GM12872 (cell line): ENCODE results near the gene PSME3IP1.

ENCODE experiments used
- CTCF ChIP-seq: IDR thresholded peaks from 3 replicates; pipeline ENCODE4 v1.5.1; 2011; ENCODE audit warnings: low read depth, mild to moderate bottlenecking, low read length, moderate library complexity; ENCODE audit not compliant: insufficient read depth

PSME3IP1 gene

GRCh38 chr16:57208926-57209325 is 23.1 kb upstream of the PSME3IP1 start:
- no peak for TF ChIP-seq CTCF

GRCh38 chr16:57204675-57205074 is 18.8 kb upstream of the PSME3IP1 start:
- peak; percentile 27; the same call in 1 of the 3 replicates for TF ChIP-seq CTCF

GRCh38 chr16:57203451-57203850 is 17.6 kb upstream of the PSME3IP1 start:
- no peak for TF ChIP-seq CTCF

GRCh38 chr16:57202095-57202886 is 16.5 kb upstream of the PSME3IP1 start:
- TF ChIP-seq CTCF = no peak

- TF ChIP-seq CTCF = no peak
These were observed 10.9 kb upstream of the PSME3IP1 start for GRCh38 chr16:57196753-57197152.

- TF ChIP-seq CTCF = no peak
These were observed 10.4 kb upstream of the PSME3IP1 start for GRCh38 chr16:57196286-57196685.

GRCh38 chr16:57194512-57194911 is 8.7 kb upstream of the PSME3IP1 start:
- no peak for TF ChIP-seq CTCF
